Activated T-cell treated with anti-CD3 and anti-CD28 coated beads for 1 hour (primary cell): ENCODE data around the gene SLC12A8.
"Not testable (repeated sequence)": the region's sequence is repeated elsewhere in the genome, so short reads cannot be mapped to it uniquely, and the experiment has no call there.

Source experiments
- DNase-seq: peaks from one replicate; pipeline ENCODE4 v3.0.0-alpha.2; 2020; ENCODE audit warnings: low read depth

The SLC12A8 gene

DNA sequence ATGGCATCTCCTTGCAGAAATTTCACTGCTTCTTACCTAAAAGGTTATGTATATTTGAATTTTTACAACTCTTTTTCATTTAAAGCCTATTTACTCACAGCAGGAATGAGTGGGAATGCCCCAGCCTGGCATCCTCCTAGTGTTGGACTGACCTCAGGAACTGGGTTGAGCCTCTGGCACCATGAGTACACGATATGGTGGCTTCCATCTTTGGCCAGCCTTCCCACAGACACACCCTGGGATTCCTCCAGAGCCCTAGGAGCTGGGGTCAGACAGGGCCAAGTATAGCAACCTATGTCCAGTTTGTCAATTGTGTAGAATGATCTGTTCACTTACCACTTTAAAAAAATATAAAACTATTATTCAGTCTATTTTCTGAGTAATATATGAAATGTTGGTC lies 99.6 kb downstream of the SLC12A8 start:
- DNase-seq, result no peak

DNA sequence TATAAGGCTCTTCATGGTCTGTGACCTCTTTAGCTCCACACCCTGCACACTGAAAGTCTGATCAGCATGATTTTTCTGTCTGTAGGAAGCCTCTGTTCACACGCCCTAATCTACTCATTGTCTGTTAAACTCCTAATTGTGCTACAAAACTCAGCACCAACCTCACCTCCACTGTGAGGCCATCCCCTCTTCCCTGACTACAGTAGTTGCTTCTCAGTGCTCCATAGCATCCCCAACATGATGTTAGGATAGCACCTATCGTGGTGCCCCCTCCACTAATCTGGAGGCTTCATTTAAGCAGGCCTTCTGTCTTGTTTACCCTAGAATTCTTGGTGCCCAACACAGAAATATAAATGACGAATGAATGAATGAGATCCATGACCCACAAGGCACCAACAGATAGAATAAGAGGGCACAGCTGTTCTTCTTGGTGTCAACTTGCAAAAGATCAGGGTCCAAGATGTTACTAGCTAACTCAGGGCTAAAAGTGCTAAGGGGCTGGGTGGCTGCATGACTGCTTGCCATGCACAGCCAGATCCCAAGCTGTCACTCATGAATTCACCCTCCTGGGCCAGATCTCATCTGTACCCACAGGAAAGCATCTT lies 101.6 kb downstream of the SLC12A8 start:
- DNase-seq, result no peak

DNA sequence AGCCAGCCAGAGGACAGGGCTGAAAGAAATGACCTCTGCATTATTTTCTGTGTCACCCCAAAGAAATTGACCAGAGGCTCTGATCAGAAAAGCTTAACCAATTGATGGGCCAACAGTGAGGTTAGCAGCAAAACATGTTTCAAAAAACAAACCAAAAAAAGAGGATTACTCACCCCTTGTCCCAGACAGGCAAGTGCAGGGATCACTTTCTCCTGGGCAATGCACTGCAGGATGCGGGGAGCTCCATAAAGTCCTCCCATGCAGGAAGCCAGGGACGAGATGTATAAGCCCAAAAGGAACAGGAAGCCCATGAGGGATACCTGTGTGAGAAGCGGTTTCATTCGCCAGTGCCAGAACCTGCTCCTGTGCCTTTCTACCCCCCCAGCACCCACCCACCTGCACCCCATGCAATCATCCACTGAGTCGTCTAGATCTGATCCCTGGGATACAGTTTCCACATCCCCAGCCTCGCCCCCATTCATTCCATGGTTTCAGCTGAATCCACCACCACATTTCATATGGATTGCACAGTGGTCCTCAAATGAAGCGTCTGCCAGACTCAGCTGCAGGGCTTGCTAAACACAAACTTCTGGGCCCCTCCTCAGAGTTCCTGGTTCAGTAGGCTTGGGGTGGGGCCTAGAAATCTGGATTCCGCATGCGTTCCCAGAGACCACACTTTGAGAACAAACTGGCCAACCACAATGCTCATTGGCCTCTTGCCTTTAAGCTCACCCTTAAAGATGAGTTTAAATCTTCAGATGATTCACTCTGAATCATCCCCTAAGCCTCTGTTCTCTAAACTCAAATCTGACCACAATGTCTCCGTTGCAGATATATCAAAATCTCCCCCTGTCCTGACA lies 102.3 kb downstream of the SLC12A8 start:
- no peak for DNase-seq

DNA sequence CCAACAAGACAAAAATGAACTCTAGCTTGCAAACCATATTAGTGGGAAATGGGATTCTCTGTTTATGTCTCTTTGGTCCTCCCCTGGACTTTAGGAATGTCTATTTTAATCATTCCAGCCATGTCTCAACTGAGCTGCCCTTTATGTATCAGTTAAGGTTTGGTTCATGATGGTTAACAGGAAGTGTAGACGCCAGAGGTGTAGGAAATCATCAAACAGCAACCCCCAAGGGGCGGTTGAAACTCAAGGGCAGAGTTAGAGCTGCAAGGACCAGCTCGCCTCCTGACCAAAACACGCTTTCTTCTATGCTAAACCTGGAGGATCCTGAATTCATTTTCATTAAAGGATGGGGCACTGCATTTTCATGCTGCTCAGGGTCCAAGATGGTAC lies 103.0 kb downstream of the SLC12A8 start:
- no peak for DNase-seq

DNA sequence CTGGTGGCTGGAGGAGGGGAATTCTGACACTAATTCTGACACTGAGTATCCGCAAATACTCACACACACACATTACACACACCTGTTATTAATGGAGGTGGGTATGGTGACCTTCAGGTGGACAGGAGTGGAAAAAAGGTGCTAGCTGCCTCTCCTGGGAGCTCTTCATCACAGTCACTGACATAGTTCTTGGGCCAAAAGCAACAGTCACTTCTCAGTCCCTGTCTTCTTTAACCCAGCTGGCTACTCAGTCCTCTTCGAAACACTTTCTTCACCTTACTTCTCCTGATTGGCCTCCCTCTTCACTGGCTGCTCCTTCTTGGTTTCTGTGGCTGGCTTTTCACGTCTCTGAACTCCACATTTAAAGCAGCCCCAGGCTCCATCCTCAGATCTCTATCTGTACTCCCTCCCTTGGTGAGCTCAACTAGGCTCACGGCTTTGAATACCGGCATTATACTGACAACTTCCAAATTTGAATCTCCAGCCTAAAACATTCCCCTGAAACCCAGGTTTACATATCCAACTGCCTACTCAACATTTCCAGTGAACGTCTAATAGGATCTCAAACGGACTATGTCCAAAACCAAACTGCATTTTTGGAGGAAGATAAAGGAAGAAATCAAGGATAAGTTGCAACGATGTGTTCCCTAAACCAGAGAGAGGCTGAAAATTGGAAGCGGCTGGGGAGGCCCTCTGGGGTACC lies 103.6 kb downstream of the SLC12A8 start:
- DNase-seq, result no peak

DNA sequence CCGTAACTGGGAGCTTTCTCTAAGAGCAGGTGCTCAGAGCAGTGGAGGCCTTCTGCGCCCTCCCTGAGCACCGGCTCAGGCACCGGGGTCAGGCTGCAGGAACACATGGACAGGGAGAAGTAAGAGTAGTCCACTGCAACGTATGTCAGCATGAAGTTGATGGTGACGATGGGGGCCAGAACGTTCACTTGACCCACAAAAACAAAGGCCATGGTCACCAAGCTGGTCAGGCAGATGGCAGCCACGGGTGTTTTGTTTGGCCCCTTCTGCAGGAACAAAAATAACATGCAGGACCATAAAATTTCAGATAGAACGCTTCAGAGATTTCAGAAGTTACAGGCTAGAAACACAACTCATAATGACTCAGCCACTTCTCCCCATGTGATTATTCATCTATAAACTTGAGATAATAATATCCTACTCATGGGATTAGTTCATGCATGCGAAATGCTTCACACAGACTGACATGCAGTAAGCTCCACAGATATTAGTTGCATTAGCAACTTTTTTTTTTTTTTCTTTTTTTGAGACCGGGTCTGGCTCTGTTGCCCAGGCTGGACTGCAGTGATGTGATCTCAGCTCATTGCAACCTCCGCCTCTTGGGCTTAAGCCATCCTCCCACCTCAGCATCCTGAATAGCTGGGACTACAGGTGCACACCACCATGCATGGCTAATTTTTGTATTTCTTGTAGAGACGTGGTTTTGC lies 104.5 kb downstream of the SLC12A8 start:
- DNase-seq, result no peak

DNA sequence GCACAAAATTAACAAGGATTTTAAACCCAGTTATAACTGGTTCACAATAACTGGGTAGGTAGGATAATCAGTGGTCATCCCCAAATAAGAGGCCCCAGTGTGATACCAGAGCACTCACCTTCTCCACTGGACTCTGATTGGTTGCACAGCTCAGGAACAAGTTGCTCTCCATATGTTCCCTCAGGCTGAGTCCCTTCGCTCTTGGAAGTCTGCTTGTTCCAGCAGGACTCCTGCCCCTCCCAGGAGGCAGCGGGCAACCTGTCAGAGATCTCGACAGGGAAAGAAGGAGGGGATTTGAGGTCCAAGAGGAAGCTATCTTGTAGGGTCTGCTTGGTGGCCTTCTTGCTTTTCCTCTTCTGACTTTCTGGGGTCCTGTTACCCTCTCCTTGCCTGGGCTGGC lies 105.2 kb downstream of the SLC12A8 start:
- no peak for DNase-seq

DNA sequence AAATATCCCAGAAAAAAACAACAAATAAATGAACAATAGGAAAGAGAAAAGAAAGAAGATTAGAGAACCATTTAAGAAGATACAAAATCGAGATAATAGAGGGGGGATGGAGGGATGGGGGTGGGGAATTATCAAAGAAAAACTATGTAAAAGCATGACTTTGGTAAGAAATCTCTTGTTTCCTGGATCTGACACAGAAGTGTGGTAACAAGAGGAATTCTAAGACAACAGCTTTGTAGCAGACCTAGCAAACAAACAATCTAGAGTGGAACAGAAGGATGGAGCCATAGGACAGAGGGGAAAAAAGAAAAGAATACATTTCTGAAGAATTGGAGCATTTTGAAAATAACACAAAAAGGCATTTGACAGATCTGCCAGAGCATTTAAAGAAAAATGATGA lies 107.4 kb downstream of the SLC12A8 start:
- DNase-seq, result no peak

DNA sequence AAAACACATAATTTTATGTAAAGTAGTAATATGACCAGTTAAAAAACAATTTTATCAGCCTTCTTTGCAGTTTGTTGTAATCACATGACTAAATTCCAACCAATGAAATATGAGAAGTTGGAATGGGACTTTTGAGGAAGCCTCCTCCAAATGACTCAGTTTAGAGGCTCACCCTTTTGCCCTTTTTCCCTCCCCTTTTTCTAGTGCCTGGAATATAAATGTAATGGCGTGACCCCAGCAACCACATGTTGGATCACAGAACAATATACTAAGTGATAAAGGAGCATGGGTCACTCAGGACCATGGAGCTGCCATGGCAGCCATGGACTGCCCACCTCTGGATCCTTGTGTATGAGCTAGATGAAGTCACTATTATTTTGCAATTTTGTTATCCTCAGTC lies 107.9 kb downstream of the SLC12A8 start:
- no peak for DNase-seq

DNA sequence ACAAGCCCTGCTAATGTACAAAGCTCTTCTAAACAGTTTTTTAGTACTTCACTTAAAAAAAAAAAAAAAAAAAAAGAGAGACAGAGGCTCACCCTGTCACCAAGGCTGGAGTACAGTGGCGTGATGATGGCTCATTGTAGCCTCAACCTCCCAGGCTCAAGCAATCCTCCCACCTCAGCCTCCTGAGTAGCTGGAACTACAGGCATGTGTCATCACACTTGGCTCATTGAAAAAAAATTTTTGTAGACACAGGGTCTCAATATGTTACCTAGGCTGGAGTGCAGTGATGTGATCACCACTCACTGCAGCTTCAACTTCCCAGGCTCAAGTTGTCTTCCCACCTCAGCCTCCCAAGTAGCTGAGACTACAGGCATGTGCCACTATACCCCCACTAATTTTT lies 109.1 kb downstream of the SLC12A8 start:
- DNase-seq, result no peak

DNA sequence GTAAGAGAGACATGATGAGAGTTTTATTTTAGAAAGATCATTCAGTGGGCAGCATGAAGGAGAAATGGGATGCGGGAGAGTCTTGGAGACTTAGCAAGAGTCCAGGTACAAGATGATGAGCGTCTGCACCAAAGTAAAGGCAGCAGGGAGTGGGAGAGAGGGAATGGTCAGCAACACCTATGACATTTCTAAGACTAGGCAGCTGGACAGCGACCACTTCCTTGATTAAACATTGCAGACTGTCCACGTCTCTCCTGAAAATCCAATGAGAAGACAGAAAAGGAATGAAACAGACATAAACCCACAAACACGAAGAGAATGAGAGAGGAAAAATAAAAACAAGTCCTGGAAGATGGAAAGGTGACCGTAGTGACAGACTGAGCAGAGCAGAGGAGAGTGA lies 110.1 kb downstream of the SLC12A8 start:
- DNase-seq, result no peak

DNA sequence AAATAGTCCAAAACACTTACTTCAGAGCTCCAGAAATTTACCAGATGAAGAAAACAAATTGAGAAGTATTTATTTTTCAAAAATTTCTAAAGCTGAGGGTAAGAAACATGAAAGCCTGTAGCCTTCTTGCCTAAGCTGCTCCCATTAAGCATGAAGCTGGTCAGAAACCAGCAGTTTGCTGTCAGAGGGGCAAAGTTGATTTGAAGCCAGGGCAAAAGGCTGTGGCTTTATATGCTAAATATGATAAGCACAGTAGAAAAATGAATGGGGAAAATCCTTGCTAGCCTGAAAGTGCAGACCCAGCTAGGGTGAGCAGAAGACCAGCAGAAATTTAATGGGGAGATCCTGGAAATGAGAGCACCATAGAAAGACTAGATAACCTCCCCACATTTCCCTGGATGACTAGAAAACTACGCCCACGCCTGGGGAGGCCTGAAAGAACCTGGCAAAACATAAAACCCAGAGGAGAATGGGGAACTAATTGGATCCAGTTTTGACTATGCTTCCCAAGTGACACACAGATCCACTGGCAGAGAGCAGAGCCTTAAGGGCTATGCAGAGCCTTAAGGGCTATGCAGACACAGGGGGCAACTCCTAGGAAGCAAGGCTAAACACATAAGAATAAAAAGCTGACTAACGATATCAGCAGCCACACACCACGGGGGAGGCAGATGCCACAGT lies 113.8 kb downstream of the SLC12A8 start:
- no peak for DNase-seq

DNA sequence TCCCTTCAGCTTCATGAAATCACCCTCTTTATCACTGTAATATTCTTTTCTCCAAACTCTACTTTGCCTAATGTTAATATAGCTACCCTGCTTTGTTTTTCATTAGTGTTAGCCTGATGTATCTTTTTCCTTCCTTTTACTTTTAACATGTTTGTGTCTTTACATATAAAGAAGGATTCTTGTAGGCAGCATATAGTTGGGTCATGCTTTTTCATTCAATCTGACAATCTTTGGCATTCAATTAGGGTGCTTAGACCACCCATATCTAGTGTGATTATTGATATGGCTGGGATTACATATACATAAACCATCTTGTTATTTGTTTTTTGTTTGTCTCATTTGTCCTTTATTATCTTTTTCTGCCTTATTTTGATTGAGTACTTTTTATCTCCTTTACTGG lies 121.9 kb downstream of the SLC12A8 start:
- DNase-seq, result no peak

DNA sequence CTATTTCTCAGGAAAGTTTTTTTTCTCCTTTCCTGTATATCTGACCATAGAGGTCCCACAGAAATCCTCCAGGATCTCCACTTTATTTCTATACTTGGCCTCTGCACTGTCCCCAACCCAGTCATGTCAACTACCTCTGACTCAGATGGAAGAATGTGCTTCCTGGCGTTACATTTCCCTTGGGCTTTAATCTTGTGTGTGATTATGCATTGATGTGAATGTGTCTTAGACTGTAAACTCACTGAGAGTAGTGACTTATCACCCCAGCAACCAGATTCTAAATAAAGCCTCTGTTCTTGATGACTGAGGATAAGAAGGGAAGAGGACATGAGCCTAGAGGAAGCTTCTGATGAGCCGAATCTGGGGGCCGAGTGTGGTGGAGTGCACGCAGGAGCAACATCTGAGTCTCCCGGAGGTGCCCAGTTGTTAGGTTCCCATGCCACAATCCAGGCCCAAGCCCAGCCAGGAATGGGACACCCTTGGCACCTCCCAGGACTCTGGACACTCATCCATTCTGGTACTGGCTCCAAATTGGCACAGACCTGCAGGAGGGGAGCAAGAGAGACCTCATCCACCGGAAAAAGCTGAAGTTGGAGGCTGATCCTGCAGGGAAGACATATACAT lies 124.7 kb downstream of the SLC12A8 start:
- DNase-seq, result no peak

DNA sequence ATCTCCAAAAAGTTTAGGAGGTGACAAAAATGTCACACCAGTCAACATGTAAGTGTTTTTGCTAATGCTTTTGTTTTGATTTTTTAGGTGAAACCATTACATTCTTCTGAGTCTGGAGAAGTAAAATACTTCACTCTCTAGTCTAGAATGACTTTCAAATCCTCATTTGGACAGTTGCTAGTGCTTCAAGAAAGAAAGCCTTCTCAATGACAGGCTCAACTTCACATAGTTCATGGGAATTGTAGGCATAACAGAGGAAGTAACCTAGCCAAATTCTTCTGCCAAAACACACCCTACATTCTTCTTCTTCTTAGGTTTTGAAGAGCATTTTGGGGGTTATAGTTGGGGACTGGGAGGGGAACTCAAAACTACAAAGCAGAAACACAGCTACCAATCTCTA lies 127.4 kb downstream of the SLC12A8 start:
- DNase-seq, result no peak

DNA sequence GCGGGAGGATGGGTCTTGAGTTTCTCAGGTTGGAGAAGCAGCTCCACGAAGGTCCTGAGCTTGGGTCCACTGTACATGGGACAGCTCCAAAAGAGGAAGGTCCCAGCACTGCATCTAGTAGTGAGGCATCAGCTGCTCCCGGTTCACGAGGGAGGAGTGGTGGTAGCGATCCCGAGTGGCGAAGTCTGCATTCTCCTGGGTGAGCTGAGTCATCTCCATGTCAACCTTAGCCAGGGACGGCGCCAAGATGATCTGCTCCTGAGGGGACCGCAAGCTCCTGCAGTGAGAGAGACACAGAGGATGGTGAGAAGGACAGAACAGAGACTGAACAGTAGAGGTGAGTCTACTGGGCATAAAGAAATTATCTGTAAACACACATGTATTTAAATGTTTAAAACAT lies 128.8 kb downstream of the SLC12A8 start:
- no peak for DNase-seq

DNA sequence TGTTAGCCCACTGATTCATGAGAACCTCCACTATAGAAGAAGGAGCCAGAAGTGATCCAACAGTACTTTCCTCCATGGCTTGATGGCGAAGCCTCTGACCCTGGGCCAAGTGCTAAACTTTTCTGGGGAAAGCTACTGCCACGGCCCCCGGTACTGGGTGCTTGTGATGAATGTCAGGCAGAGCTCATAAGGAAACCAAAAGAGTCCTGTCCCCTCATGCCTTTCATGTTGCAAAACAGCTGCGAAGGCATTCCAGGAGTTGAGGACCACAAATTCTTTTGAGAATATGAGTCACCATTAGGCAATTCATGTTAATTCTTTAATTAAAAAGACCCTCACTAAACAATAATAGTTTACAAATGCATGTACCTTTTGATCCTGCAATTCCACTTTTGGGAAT lies 130.2 kb downstream of the SLC12A8 start:
- DNase-seq, result not testable (repeated sequence)

DNA sequence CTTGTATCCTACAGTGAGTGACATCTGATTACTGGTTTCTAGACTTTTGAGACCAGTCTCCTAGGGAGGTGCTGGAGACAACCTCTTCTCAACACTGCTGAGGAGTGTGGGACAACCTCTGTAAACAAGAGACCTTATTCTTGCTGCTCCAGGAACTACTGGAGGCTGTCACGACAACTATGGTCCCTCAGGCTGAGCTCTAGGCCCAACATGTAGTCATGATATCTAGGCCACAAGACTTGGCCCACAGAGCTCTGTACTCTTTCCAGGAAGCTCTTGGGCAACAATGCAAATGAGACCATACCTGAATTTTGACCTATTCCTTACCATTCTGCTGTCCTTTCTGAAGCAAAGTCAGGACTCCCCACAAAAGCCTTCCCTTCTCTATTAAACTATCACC lies 132.5 kb downstream of the SLC12A8 start:
- DNase-seq, result no peak

DNA sequence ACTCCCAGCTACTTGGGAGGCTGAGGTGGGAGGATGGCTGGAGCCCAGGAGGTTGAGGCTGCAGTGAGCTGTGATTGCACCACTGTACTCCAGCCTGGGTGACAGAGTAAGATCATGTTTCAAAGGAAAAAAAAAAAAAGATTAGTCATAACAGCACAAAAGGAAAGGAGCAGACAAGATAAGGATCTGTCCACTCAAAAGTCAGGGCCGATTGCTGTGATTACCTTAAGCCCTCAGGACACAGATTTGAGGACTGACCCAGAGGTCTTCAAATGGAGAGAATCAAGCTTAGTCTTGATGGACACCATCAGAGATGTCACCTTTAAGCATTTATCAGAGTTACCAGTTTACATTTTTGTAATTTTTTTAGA lies 132.9 kb downstream of the SLC12A8 start:
- no peak for DNase-seq

DNA sequence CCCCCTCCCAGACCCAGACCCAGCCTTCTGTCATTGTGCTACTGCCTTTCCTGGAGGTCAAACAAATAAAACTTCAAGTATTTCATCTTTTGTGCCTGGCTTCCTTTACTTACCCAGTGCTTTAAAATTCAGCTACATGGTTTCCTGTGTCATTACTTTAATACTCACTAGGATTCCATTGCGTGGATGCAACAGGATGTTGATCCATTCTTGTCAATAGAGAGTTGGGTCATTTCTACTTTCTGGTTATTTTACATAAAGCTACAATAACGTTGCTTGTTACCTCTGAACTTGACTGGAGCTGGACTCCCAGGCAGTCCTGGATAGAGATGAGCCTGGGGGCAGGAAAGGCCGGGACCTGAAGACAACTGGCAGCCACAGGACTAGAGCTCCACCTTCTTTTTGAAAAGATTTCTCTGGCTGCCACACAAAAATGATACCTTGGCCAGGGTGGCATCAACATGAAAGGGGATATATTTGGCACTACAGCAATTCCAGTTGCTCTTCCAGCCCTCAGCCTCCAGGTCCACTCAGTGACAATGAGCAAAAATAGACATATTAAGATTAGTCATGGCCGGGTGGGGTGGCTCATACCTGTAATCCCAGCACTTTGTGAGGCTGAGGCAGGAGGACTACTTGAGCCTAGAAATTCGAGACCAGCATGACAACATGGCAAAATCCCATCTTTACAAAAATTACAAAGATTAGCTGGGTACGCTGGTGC lies 133.4 kb downstream of the SLC12A8 start:
- no peak for DNase-seq

DNA sequence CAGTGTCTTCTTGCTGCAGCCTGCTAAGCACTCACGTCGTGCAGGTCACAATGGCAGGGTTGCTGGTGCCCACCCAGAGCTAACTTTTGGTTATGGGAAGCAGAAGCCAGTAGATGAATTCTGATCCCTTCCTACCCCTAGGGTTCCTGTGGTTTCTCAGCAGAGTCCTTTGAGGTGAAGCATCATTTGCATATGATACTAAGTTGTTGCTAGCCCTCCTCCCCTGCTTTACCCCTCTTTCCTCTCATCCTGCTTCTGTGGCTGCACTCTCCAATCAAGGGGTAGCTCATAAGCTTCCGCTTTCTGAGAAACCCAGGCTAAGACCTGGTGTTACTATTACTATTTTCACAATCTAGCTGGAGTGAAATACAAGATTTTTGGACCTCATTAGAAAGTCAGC lies 134.7 kb downstream of the SLC12A8 start:
- no peak for DNase-seq
